Esophagus muscularis mucosa (tissue), 4 donors: ENCODE results near the gene ACTR1A. TPM values are rescaled to one million over a fixed set of nuclear protein-coding genes. Genes with fewer than 3 reads are reported as not detected.
A peak's percentile ranks its signal among the peaks of the same experiment; 100 is the strongest.

Experiments used
- DNase-seq: peaks from one replicate; pipeline ENCODE4 v3.0.0-alpha.2; 2017; ENCODE audit errors: extremely low spot score
- H3K27ac ChIP-seq, 4 donors: fragments of 200-600 bp; sonication (generic); replicated peaks in 1 of 4; 1 replicate in 3 of 4; 2 replicates in 1 of 4; pipeline ENCODE4 v1.5.1; 2016 to 2019; ENCODE audit warnings: mild to moderate bottlenecking in 1 of 4
- H3K27me3 ChIP-seq, 4 donors: fragments of 200-600 bp; sonication (generic); one replicate each; pipeline versions ENCODE4 v1.5.1 to v1.6.0; 2016 to 2019
- H3K36me3 ChIP-seq, 4 donors: fragments of 200-600 bp; sonication (generic); one replicate each; pipeline ENCODE4 v1.5.1; 2016 to 2019
- H3K4me1 ChIP-seq, 4 donors: fragments of 200-600 bp; sonication (generic); one replicate each; pipeline ENCODE4 v1.5.1; 2016 to 2019
- H3K4me3 ChIP-seq, 4 donors: fragments of 200-600 bp; sonication (generic); 1 replicate in 2 of 4; 2 replicates in 2 of 4; pipeline ENCODE4 v1.5.1; 2016 to 2019; ENCODE audit warnings: mild to moderate bottlenecking in 4 of 4, moderate library complexity in 1 of 4
- H3K9me3 ChIP-seq, 4 donors: fragments of 200-600 bp; sonication (generic); 1 replicate in 3 of 4; 2 replicates in 1 of 4; pipeline ENCODE4 v1.5.1; 2016 to 2019
- EP300 ChIP-seq: sonication (generic); formaldehyde crosslinking; IDR thresholded peaks from one replicate; pipeline ENCODE4 v1.6.1; 2017; ENCODE audit warnings: antibody characterized with exemption
- POLR2A ChIP-seq: fragments of 450-650 bp; IDR thresholded peaks from one replicate; pipeline ENCODE4 v1.6.1; 2017; ENCODE audit warnings: antibody characterized with exemption, moderate library complexity, mild to moderate bottlenecking, low read depth
- POLR2AphosphoS5 ChIP-seq, 2 donors: sonication (generic); formaldehyde crosslinking; IDR thresholded peaks; one replicate each; pipeline ENCODE4 v1.6.1; 2017; ENCODE audit warnings: antibody characterized with exemption in 2 of 2
- WGBS: methylation state at CpG from one replicate; pipeline ENCODE4 v1.1.5; 2018; 5-methylcytosine and 5-hydroxymethylcytosine counted together
- intact Hi-C: fragments of 100-400 bp; cut with DNase I; formaldehyde crosslinking; loops from one replicate; pipeline ENCODE4 v1.15.1; 2023
- total RNA-seq, 4 donors: library from RNA; depleted of rRNA; stranded (reverse); fragments of >200 nt; gene quantifications; one replicate each; pipeline versions ENCODE4 v1.1.0 to v1.2.1, GENCODE V29; 2016
- TF ChIP-seq, protein P1 (sequence below), 3 experiments: fragments of 200-600 bp in 2 of 3; fragments of 450-650 bp in 1 of 3; sonication (generic) in 2 of 3; IDR thresholded peaks; one replicate each; pipeline ENCODE4 v1.5.1; 2017 to 2019; ENCODE audit warnings: antibody characterized with exemption in 3 of 3, mild to moderate bottlenecking in 2 of 3, moderate library complexity in 1 of 3

The ACTR1A gene
- total RNA-seq, 4 donors from 2014 or later: 164 to 283 (median 229) TPM

DNA sequence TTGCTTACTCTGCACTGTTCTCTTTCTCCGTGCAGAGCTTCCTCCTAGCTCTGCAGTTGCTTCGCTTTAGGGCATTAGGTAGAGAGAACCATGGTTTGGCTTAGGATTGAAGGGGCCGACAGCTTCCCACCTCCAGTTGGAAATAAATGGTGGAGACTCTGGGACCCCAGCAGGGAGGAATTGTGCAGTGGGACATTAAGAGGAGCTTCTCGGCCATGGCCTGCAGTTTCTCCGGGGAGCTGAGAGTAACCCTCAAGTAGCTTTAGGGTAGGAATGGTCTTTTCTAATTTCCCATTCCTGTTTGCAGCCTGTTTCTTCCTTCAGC, 2.4 kb upstream of the ACTR1A start:
- Histone ChIP-seq H3K27ac (peak overlapping the region; percentile 84 to 98 (median 86)), H3K27me3 (no peaks in the 10 kb centered on the region), H3K36me3 (peaks cover 0 to 17% (median 12%) of the 10 kb centered on the region in 4 donors), H3K4me3 (peak overlapping the region; percentile 82 to 98 (median 88)), H3K9me3 (no peaks in the 10 kb centered on the region), H3K4me1 (peaks cover 36 to 58% (median 53%) of the 10 kb centered on the region in 4 donors)
- TF ChIP-seq, protein P1, sequence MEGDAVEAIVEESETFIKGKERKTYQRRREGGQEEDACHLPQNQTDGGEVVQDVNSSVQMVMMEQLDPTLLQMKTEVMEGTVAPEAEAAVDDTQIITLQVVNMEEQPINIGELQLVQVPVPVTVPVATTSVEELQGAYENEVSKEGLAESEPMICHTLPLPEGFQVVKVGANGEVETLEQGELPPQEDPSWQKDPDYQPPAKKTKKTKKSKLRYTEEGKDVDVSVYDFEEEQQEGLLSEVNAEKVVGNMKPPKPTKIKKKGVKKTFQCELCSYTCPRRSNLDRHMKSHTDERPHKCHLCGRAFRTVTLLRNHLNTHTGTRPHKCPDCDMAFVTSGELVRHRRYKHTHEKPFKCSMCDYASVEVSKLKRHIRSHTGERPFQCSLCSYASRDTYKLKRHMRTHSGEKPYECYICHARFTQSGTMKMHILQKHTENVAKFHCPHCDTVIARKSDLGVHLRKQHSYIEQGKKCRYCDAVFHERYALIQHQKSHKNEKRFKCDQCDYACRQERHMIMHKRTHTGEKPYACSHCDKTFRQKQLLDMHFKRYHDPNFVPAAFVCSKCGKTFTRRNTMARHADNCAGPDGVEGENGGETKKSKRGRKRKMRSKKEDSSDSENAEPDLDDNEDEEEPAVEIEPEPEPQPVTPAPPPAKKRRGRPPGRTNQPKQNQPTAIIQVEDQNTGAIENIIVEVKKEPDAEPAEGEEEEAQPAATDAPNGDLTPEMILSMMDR (IDR thresholded peaks at IDR 0.05): no peak
- no peak for TF ChIP-seq POLR2AphosphoS5 (IDR thresholded peaks at IDR 0.05)
- TF ChIP-seq EP300: no peak
- TF ChIP-seq POLR2A: no peak
- whole genome bisulfite sequencing: 0% methylated on average over 5 of the region's 5 CpGs
- DNase-seq: no peak
- intact Hi-C loops: loop anchor here (5.0 to 10.0 kb wide), 2 partner anchors 137 to 350 kb away; partner anchors contain the start of genes NOLC1 and TRIM8

- peak overlapping the region; percentile 82 to 98 (median 88) for H3K4me3 ChIP-seq
- H3K27me3 ChIP-seq: no peaks in the 10 kb centered on the region
- under 1% methylated on average over 47 of the region's 47 CpGs for WGBS
- no peaks in the 10 kb centered on the region for H3K9me3 ChIP-seq
- intact Hi-C loops: loop anchor here (5.0 to 10.0 kb wide), 2 partner anchors 138 to 350 kb away; partner anchors contain the start of genes NOLC1 and TRIM8
- DNase-seq: no peak
- peaks cover 40 to 63% (median 58%) of the 10 kb centered on the region in 4 donors for H3K4me1 ChIP-seq
- peaks cover 0 to 12% (median 6%) of the 10 kb centered on the region in 4 donors for H3K36me3 ChIP-seq
- TF ChIP-seq POLR2AphosphoS5 (IDR thresholded peaks at IDR 0.05): peak in 1 of 2 donors; percentile 6
- TF ChIP-seq, protein P1 (IDR thresholded peaks at IDR 0.05): no peak
- H3K27ac ChIP-seq: peak overlapping the region; percentile 84 to 98 (median 86)
Observed at GRCh38 chr10:102504179-102504975, 1.9 kb upstream of the ACTR1A start.

DNA sequence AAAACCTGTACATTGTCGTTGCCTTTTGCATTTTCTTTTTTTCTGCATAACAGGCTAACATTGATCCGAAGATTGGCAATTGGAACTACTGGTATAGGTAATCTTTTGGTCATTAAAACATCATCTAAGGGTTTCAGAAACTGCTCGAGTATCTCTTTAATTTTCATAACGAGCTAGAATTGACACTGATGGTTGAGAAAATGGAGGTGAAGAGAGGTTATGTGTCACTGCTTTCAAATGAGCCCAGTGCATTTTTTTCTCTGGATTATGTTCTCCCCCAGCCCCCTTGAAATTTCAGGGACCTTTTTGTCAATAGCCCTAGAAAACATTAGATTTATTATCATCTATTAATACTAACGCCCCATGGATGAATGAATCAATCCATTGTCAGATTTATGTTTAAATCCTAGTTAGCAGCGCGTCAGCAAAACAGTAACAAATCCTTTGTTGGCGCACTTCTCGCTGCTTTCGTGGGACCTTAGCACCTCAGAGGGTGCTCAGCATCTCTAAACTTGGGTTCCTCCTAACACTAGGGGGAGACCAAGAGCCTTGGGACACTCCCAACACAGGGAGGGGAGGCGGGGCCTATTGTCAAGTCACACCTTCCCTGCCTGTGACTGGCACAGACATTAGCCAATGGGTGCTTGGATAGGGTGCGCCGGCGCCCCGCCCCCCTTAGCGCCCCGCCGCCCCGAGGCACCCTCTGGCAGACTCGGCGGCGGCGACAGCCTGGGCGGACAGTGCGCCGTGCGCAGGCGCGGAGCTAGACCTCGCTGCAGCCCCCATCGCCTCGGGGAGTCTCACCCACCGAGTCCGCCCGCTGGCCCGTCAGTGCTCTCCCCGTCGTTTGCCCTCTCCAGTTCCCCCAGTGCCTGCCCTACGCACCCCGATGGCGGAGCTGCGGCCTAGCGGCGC, 1.0 kb upstream of the ACTR1A start, which contains the start of gene SUFU:
TSS of gene SUFU (plus strand) at position 709 of the 915 bp plus-strand sequence. CDS start at position 890, 181 bp downstream.
- WGBS: under 1% methylated on average over 23 of the region's 44 CpGs
- Histone ChIP-seq H3K4me3 (peak within 1 kb of the TSS; percentile 82 to 98 (median 88)), H3K27me3 (no peaks in the 10 kb centered on the region), H3K9me3 (no peaks in the 10 kb centered on the region), H3K36me3 (peaks cover 0 to 5% (median 2%) of the 10 kb centered on the region in 4 donors), H3K27ac (peak within 1 kb of the TSS; percentile 89 to 98 (median 97)), H3K4me1 (peaks cover 41 to 71% (median 64%) of the 10 kb centered on the region in 4 donors)
- no peak for TF ChIP-seq EP300
- no peak for TF ChIP-seq POLR2A
- peak; percentile 82 to 83 for TF ChIP-seq POLR2AphosphoS5 (IDR thresholded peaks at IDR 0.05)
- TF ChIP-seq, protein P1 (IDR thresholded peaks at IDR 0.05): peak; percentile 84 to 90 (median 89)
- intact Hi-C loops: loop anchor here (5.0 to 10.0 kb wide), 2 partner anchors 139 to 349 kb away; partner anchors contain the start of genes NOLC1 and TRIM8
- peak; percentile 99 for DNase-seq

GRCh38 chr10:102502029-102502336, 529 bp downstream of the ACTR1A start:
- DNase-seq: peak; percentile 100
- H3K27ac ChIP-seq: peak overlapping the region; percentile 89 to 98 (median 97)
- TF ChIP-seq POLR2AphosphoS5 (IDR thresholded peaks at IDR 0.05) (peak in 1 of 2 donors; percentile 72), POLR2A (no peak)
- no peaks in the 10 kb centered on the region for H3K9me3 ChIP-seq
- H3K36me3 ChIP-seq: peaks cover 0 to 5% (median 2%) of the 10 kb centered on the region in 4 donors
- under 1% methylated on average over 17 of the region's 19 CpGs for WGBS
- intact Hi-C loops: loop anchor here (5.0 to 10.0 kb wide), 2 partner anchors 140 to 347 kb away; partner anchors contain the start of genes NOLC1 and TRIM8
- H3K4me1 ChIP-seq: peaks cover 36 to 78% (median 72%) of the 10 kb centered on the region in 4 donors
- H3K27me3 ChIP-seq: no peaks in the 10 kb centered on the region
- peak overlapping the region; percentile 75 to 98 (median 86) for H3K4me3 ChIP-seq
